IMR-90 (cell line): ENCODE data around the gene SOX11. TPM values are rescaled to one million over a fixed set of nuclear protein-coding genes. Genes with fewer than 3 reads are reported as not detected.

ENCODE experiments used
- ATAC-seq: fragments of 200-7000 bp; cut with Tn5 transposase; 2 replicates; pipeline ENCODE4 v1.9.1; 2020; ENCODE audit warnings: low read depth, mild to moderate bottlenecking, moderate library complexity
- BruUV-seq: library from RNA; stranded (reverse); fragments of 400-500 nt; replicated peaks from 2 replicates; lab custom pipeline; 2021; lab: Mats Ljungman, UMichigan
- CTCF ChIA-PET: fragments of 300-600 bp; formaldehyde crosslinking; extraction: SDS; loops from one replicate; lab custom pipeline; 2021; ENCODE audit warnings: antibody characterized with exemption; lab: Yijun Ruan, JAX
- POLR2A ChIA-PET: fragments of 300-600 bp; sonication (Branson Sonifier 250); formaldehyde crosslinking; loops from one replicate; lab custom pipeline; 2022; ENCODE audit warnings: antibody characterized with exemption; ENCODE audit not compliant: unreplicated experiment; lab: Charles Lee
- DNase-seq: peaks from one replicate; pipeline ENCODE4 v3.0.0; 2013
- H2AFZ ChIP-seq: replicated peaks from 2 replicates; pipeline ENCODE3; 2013; ENCODE audit warnings: low read length, mild to moderate bottlenecking; ENCODE audit not compliant: poor library complexity
- H2AK5ac ChIP-seq: 2 replicates; pipeline ENCODE4 v1.6.1; 2013; ENCODE audit warnings: low read depth, low read length, inconsistent platforms
- H2AK9ac ChIP-seq: replicated peaks from 2 replicates; pipeline ENCODE3; 2013; ENCODE audit warnings: mild to moderate bottlenecking, low read depth, low read length, moderate library complexity; ENCODE audit not compliant: poor library complexity
- H2BK120ac ChIP-seq: 2 replicates; pipeline ENCODE4 v1.6.1; 2013; ENCODE audit warnings: low read depth, low read length, inconsistent platforms
- H2BK15ac ChIP-seq: 3 replicates; pipeline ENCODE4 v1.6.1; 2013; ENCODE audit warnings: low read depth, low read length, inconsistent platforms
- H2BK20ac ChIP-seq: 2 replicates; pipeline ENCODE4 v1.6.1; 2013; ENCODE audit warnings: low read depth, mild to moderate bottlenecking, inconsistent platforms, low read length, moderate library complexity
- H2BK5ac ChIP-seq: 2 replicates; pipeline ENCODE4 v1.6.1; 2013; ENCODE audit warnings: mild to moderate bottlenecking, low read depth, low read length, inconsistent platforms; ENCODE audit not compliant: poor library complexity, severe bottlenecking
- H3K14ac ChIP-seq: replicated peaks from 2 replicates; pipeline ENCODE4 v1.6.1; 2013; ENCODE audit warnings: low read depth, low read length, inconsistent platforms
- H3K18ac ChIP-seq: 2 replicates; pipeline ENCODE4 v1.6.1; 2013; ENCODE audit warnings: low read depth, low read length, control low read depth
- H3K23ac ChIP-seq: 2 replicates; pipeline ENCODE4 v1.6.1; 2013; ENCODE audit warnings: low read depth, low read length, inconsistent platforms
- H3K27ac ChIP-seq: 2 replicates; pipeline ENCODE4 v1.5.1; 2013; ENCODE audit warnings: mild to moderate bottlenecking, control low read depth, low read length; ENCODE audit not compliant: insufficient read depth
- H3K27me3 ChIP-seq: 2 replicates; pipeline ENCODE4 v1.6.1; 2013; ENCODE audit warnings: low read length; ENCODE audit not compliant: control insufficient read depth, insufficient read depth
- H3K36me3 ChIP-seq: 2 replicates; pipeline ENCODE4 v1.6.1; 2013; ENCODE audit warnings: low read length, mixed read lengths; ENCODE audit not compliant: control insufficient read depth, insufficient read depth
- H3K4ac ChIP-seq: 2 replicates; pipeline ENCODE4 v1.6.1; 2013; ENCODE audit warnings: low read depth, low read length, inconsistent platforms
- H3K4me1 ChIP-seq: 2 replicates; pipeline ENCODE4 v1.6.1; 2013; ENCODE audit warnings: low read length, mixed read lengths; ENCODE audit not compliant: control insufficient read depth, insufficient read depth
- H3K4me2 ChIP-seq: 2 replicates; pipeline ENCODE4 v1.6.1; 2013; ENCODE audit warnings: low read depth, mild to moderate bottlenecking, control low read depth, low read length, moderate library complexity
- H3K4me3 ChIP-seq: 2 replicates; pipeline ENCODE4 v1.5.1; 2013; ENCODE audit warnings: low read depth, mild to moderate bottlenecking, control low read depth, low read length, moderate library complexity; ENCODE audit not compliant: insufficient read depth
- H3K56ac ChIP-seq: 2 replicates; pipeline ENCODE4 v1.6.1; 2013; ENCODE audit warnings: low read length, inconsistent platforms; ENCODE audit not compliant: insufficient read depth; ENCODE audit errors: extremely low read depth
- H3K79me1 ChIP-seq, 2 experiments: 2 replicates each; pipeline ENCODE4 v1.6.1; 2013; ENCODE audit warnings: low read length in 2 of 2, inconsistent platforms in 1 of 2, low read depth in 1 of 2
- H3K9ac ChIP-seq: 2 replicates; pipeline ENCODE4 v1.6.1; 2013; ENCODE audit warnings: low read depth, low read length, control low read depth
- H3K9me1 ChIP-seq: 2 replicates; pipeline ENCODE4 v1.6.1; 2013; ENCODE audit warnings: low read length, inconsistent platforms; ENCODE audit not compliant: insufficient read depth
- H3K9me3 ChIP-seq: 2 replicates; pipeline ENCODE4 v1.6.1; 2013; ENCODE audit warnings: low read length; ENCODE audit not compliant: control insufficient read depth, insufficient read depth
- H4K20me1 ChIP-seq: 2 replicates; pipeline ENCODE4 v1.6.1; 2013; ENCODE audit warnings: low read length, inconsistent platforms; ENCODE audit not compliant: insufficient read depth
- H4K5ac ChIP-seq: 2 replicates; pipeline ENCODE4 v1.6.1; 2013; ENCODE audit warnings: mild to moderate bottlenecking, low read depth, low read length, control low read depth
- H4K8ac ChIP-seq, 2 experiments: 2 replicates each; pipeline ENCODE4 v1.6.1; 2013; ENCODE audit warnings: low read depth in 2 of 2, low read length in 2 of 2, control low read depth in 1 of 2, inconsistent platforms in 1 of 2
- H4K91ac ChIP-seq: 2 replicates; pipeline ENCODE4 v1.6.1; 2013; ENCODE audit warnings: low read depth, low read length, inconsistent platforms; ENCODE audit not compliant: insufficient read depth
- BHLHE40 ChIP-seq: fragments of 150-350 bp; IDR thresholded peaks from 2 replicates; pipeline ENCODE4 v1.6.1; 2016; ENCODE audit warnings: mild to moderate bottlenecking, low read depth, low read length
- CEBPB ChIP-seq: IDR thresholded peaks from 2 replicates; pipeline ENCODE4 v1.6.1; 2012; ENCODE audit warnings: low read depth, low read length, improper control_type of control experiment
- CHD1 ChIP-seq: IDR thresholded peaks from 2 replicates; pipeline ENCODE4 v1.6.1; 2012; ENCODE audit warnings: low read depth, low read length, improper control_type of control experiment
- ELK1 ChIP-seq: fragments of 150-350 bp; IDR thresholded peaks from 2 replicates; pipeline ENCODE4 v1.6.1; 2016; ENCODE audit warnings: low read depth, mild to moderate bottlenecking, low read length, moderate library complexity, borderline replicate concordance
- FOS ChIP-seq: fragments of 150-350 bp; IDR thresholded peaks from 2 replicates; pipeline ENCODE4 v1.6.1; 2016; ENCODE audit warnings: low read depth, low read length
- MAFK ChIP-seq: IDR thresholded peaks from 2 replicates; pipeline ENCODE4 v1.6.1; 2012; ENCODE audit warnings: low read depth, low read length, improper control_type of control experiment
- MAZ ChIP-seq: IDR thresholded peaks from 2 replicates; pipeline ENCODE4 v1.6.1; 2012; ENCODE audit warnings: low read depth, mild to moderate bottlenecking, low read length, improper control_type of control experiment, moderate library complexity, borderline replicate concordance
- MXI1 ChIP-seq: IDR thresholded peaks from 2 replicates; pipeline ENCODE4 v1.6.1; 2012; ENCODE audit warnings: low read depth, mild to moderate bottlenecking, low read length, moderate library complexity, borderline replicate concordance
- NFE2L2 ChIP-seq: fragments of 150-350 bp; IDR thresholded peaks from 2 replicates; pipeline ENCODE4 v1.6.1; 2016; ENCODE audit warnings: low read depth, mild to moderate bottlenecking, low read length
- POLR2A ChIP-seq: IDR thresholded peaks from 2 replicates; pipeline ENCODE4 v1.6.1; 2012; ENCODE audit warnings: mild to moderate bottlenecking, low read depth, low read length
- RAD21 ChIP-seq: IDR thresholded peaks from 2 replicates; pipeline ENCODE4 v1.6.1; 2012; ENCODE audit warnings: low read length, improper control_type of control experiment
- RCOR1 ChIP-seq: IDR thresholded peaks from 2 replicates; pipeline ENCODE4 v1.6.1; 2012; ENCODE audit warnings: mild to moderate bottlenecking, low read length, improper control_type of control experiment; ENCODE audit not compliant: insufficient replicate concordance
- RFX5 ChIP-seq: IDR thresholded peaks from 2 replicates; pipeline ENCODE4 v1.8.0; 2012; ENCODE audit warnings: low read depth, mild to moderate bottlenecking, low read length, moderate library complexity
- SMC3 ChIP-seq: fragments of 150-350 bp; IDR thresholded peaks from 2 replicates; pipeline ENCODE4 v1.6.1; 2016; ENCODE audit warnings: low read depth, mild to moderate bottlenecking, antibody characterized with exemption, low read length, moderate library complexity
- WGBS, 2 experiments: methylation state at CpG; one replicate each; pipeline versions ENCODE4 v1.1.5 to v1.1.7; 2013; ENCODE audit warnings: missing lambda C conversion rate in 2 of 2; ENCODE audit not compliant: insufficient read length in 1 of 2; ENCODE audit errors: extremely low coverage in 2 of 2; 5-methylcytosine and 5-hydroxymethylcytosine counted together
- dilution Hi-C: fragments of 300-500 bp; cut with HindIII; formaldehyde crosslinking; loops from one replicate; pipeline ENCODE4 v1.14.3; 2018; ENCODE audit warnings: low sequenced_read_pairs; ENCODE audit not compliant: unreplicated experiment
- in situ Hi-C: fragments of 300-500 bp; cut with MboI; formaldehyde crosslinking; loops from 3 replicates; pipeline ENCODE4 v1.14.3; 2019; ENCODE audit warnings: low sequenced_read_pairs, inconsistent platforms, mixed read lengths
- intact Hi-C: fragments of 100-400 bp; cut with micrococcal nuclease; formaldehyde crosslinking; loops from 2 replicates; pipeline ENCODE4 v1.10.0; 2022
- polyA plus RNA-seq, 3 experiments: library from polyadenylated mRNA; depleted of rRNA; stranded (reverse); fragments of >200 nt; gene quantifications; 2 replicates each; pipeline ENCODE4 v1.2.3, GENCODE V29; 2012; ENCODE audit warnings: low replicate concordance in 1 of 3
- total RNA-seq: library from RNA; depleted of rRNA; stranded (reverse); fragments of >200 nt; gene quantifications from 2 replicates; pipeline ENCODE4 v1.2.3, GENCODE V29; 2012
- TF ChIP-seq, protein P1 (sequence below): conservative IDR thresholded peaks from 2 replicates; pipeline ENCODE4 v1.5.1; 2012; ENCODE audit warnings: mild to moderate bottlenecking, low read depth, low read length, improper control_type of control experiment
- TF ChIP-seq, protein P2 (sequence below): fragments of 150-350 bp; IDR thresholded peaks from 2 replicates; pipeline ENCODE4 v1.6.1; 2017; ENCODE audit warnings: mild to moderate bottlenecking, antibody characterized with exemption, low read length, low read depth

SOX11 gene
- total and polyA plus RNA-seq, 2 of the 4 experiments (the other 2 are of a cell fraction): 1.9 to 2.2 TPM

GRCh38 chr2:5713101-5713500 is 20.9 kb downstream of the SOX11 start:
- TF ChIP-seq RAD21: no peak
- TF ChIP-seq POLR2A: no peak
- no peak for TF ChIP-seq FOS
- TF ChIP-seq MAZ: no peak
- TF ChIP-seq NFE2L2: no peak
- TF ChIP-seq MXI1: no peak
- TF ChIP-seq, protein P1, sequence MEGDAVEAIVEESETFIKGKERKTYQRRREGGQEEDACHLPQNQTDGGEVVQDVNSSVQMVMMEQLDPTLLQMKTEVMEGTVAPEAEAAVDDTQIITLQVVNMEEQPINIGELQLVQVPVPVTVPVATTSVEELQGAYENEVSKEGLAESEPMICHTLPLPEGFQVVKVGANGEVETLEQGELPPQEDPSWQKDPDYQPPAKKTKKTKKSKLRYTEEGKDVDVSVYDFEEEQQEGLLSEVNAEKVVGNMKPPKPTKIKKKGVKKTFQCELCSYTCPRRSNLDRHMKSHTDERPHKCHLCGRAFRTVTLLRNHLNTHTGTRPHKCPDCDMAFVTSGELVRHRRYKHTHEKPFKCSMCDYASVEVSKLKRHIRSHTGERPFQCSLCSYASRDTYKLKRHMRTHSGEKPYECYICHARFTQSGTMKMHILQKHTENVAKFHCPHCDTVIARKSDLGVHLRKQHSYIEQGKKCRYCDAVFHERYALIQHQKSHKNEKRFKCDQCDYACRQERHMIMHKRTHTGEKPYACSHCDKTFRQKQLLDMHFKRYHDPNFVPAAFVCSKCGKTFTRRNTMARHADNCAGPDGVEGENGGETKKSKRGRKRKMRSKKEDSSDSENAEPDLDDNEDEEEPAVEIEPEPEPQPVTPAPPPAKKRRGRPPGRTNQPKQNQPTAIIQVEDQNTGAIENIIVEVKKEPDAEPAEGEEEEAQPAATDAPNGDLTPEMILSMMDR: no peak
- no peak for TF ChIP-seq CEBPB
- TF ChIP-seq CHD1: no peak
- TF ChIP-seq RCOR1: no peak
- TF ChIP-seq MAFK: no peak
- TF ChIP-seq, protein P2, sequence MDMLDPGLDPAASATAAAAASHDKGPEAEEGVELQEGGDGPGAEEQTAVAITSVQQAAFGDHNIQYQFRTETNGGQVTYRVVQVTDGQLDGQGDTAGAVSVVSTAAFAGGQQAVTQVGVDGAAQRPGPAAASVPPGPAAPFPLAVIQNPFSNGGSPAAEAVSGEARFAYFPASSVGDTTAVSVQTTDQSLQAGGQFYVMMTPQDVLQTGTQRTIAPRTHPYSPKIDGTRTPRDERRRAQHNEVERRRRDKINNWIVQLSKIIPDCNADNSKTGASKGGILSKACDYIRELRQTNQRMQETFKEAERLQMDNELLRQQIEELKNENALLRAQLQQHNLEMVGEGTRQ: no peak
- TF ChIP-seq ELK1: no peak
- TF ChIP-seq SMC3: no peak
- TF ChIP-seq BHLHE40: no peak
- TF ChIP-seq RFX5: no peak
- dilution Hi-C loops: no loop called here
- POLR2A ChIA-PET: no interaction called here
- intact Hi-C loops: no loop called here
- H3K27ac ChIP-seq: no peak overlapping the region
- H3K9me3 ChIP-seq: no peaks in the 10 kb centered on the region
- no peak for ATAC-seq
- H3K36me3 ChIP-seq: no peaks in the 10 kb centered on the region
- no peak overlapping the region for H2BK15ac ChIP-seq
- no peak overlapping the region for H4K91ac ChIP-seq
- no peak overlapping the region for H2AFZ ChIP-seq
- CTCF ChIA-PET: no interaction called here
- no CpG with 5 or more reads among the region's 2 CpGs for WGBS, 2 experiments
- H3K4ac ChIP-seq: no peak overlapping the region
- H3K23ac ChIP-seq: no peak overlapping the region
- H3K14ac ChIP-seq: no peak overlapping the region
- H3K56ac ChIP-seq: no peak overlapping the region
- no peaks in the 10 kb centered on the region for H3K79me1 ChIP-seq
- no peak for DNase-seq
- H2BK5ac ChIP-seq: no peak overlapping the region
- in situ Hi-C loops: no loop called here
- no peak overlapping the region for H2AK9ac ChIP-seq
- no peak overlapping the region for H4K8ac ChIP-seq
- no peak overlapping the region for H4K5ac ChIP-seq
- no peak overlapping the region for H3K18ac ChIP-seq
- H3K9ac ChIP-seq: no peak overlapping the region
- H4K20me1 ChIP-seq: no peaks in the 10 kb centered on the region
- no peak overlapping the region for H2BK20ac ChIP-seq
- H2AK5ac ChIP-seq: no peak overlapping the region
- H3K4me3 ChIP-seq: no peak overlapping the region
- no TSS peak for BruUV-seq
- no peak overlapping the region for H2BK120ac ChIP-seq
- H3K4me2 ChIP-seq: no peak overlapping the region
- peaks cover 8% of the 10 kb centered on the region for H3K27me3 ChIP-seq
- no peaks in the 10 kb centered on the region for H3K4me1 ChIP-seq
- no peaks in the 10 kb centered on the region for H3K9me1 ChIP-seq
